Small intestine (tissue), 7 donors: Measurements from ENCODE around the gene STRADB. TPM values are rescaled to one million over a fixed set of nuclear protein-coding genes. Genes with fewer than 3 reads are reported as not detected.
"Not testable (repeated sequence)": the region's sequence is repeated elsewhere in the genome, so short reads cannot be mapped to it uniquely, and the experiment has no call there.

Source experiments
- DNase-seq, 2 donors: peaks; one replicate each; pipeline versions ENCODE4 v3.0.0 to v3.0.0-alpha.2; 2013
- FAIRE-seq: peaks from 2 replicates; lab custom pipeline; 2012; peaks lifted over from hg19 to GRCh38; lab: Jason Lieb, UNC
- H3K27ac ChIP-seq, 3 donors: one replicate each; pipeline ENCODE4 v1.5.1; 2013; ENCODE audit warnings: low read length in 2 of 3, mild to moderate bottlenecking in 2 of 3, control low read depth in 1 of 3, inconsistent platforms in 1 of 3, low read depth in 1 of 3, moderate library complexity in 1 of 3
- H3K27me3 ChIP-seq, 3 donors: one replicate each; pipeline ENCODE4 v1.6.1; 2013; ENCODE audit warnings: low read length in 3 of 3, inconsistent platforms in 1 of 3; ENCODE audit not compliant: control insufficient read depth in 3 of 3, insufficient read depth in 3 of 3
- H3K36me3 ChIP-seq, 3 donors: one replicate each; pipeline ENCODE4 v1.6.1; 2013; ENCODE audit warnings: low read length in 3 of 3, inconsistent platforms in 1 of 3, low read depth in 1 of 3, mild to moderate bottlenecking in 1 of 3, moderate library complexity in 1 of 3; ENCODE audit not compliant: control insufficient read depth in 3 of 3, insufficient read depth in 2 of 3
- H3K4me1 ChIP-seq, 3 donors: one replicate each; pipeline ENCODE4 v1.6.1; 2013; ENCODE audit warnings: low read length in 2 of 3, inconsistent platforms in 1 of 3, low read depth in 1 of 3, mild to moderate bottlenecking in 1 of 3, moderate library complexity in 1 of 3; ENCODE audit not compliant: control insufficient read depth in 3 of 3, insufficient read depth in 2 of 3
- H3K4me3 ChIP-seq, 3 donors: one replicate each; pipeline ENCODE4 v1.5.1; 2013; ENCODE audit warnings: low read length in 3 of 3, control low read depth in 1 of 3, inconsistent platforms in 1 of 3, low read depth in 1 of 3, mild to moderate bottlenecking in 1 of 3, moderate library complexity in 1 of 3
- H3K9me3 ChIP-seq, 2 donors: one replicate each; pipeline ENCODE4 v1.6.1; 2013; ENCODE audit warnings: low read depth in 1 of 2, low read length in 1 of 2; ENCODE audit not compliant: control insufficient read depth in 2 of 2, insufficient read depth in 1 of 2
- WGBS, 3 donors: extraction: QIAGEN DNeasy Blood & Tissue Kit; methylation state at CpG; one replicate each; pipeline ENCODE4 v1.1.7; 2013; 5-methylcytosine and 5-hydroxymethylcytosine counted together
- polyA plus RNA-seq, 4 donors: library from polyadenylated mRNA; stranded (reverse) in 3 of 4; unstranded in 1 of 4; fragments of 200-250 nt in 3 of 4; fragments of 120-200 nt in 1 of 4; gene quantifications; one replicate each; pipeline versions ENCODE4 v1.2.1 to v1.2.3, GENCODE V29; 2013
- donor health status: healthy with polysubstance abuse.
- donor health status: control.
- donor health status: control.
- donor health status: Bipolar disorder and iron deficiency.
- donor health status: healthy.

STRADB gene
- polyA plus RNA-seq, 4 donors, result 30.3 to 160 (median 97.6) TPM

- Histone ChIP-seq H3K36me3 (peaks cover 6 to 21% (median 11%) of the 10 kb centered on the region in 3 donors), H3K27ac (peak overlapping the region in 2 of 3 donors; percentile 59 to 62), H3K4me3 (no peak overlapping the region), H3K9me3 (no peaks in the 10 kb centered on the region), H3K4me1 (peaks cover 0 to 25% (median 12%) of the 10 kb centered on the region in 3 donors), H3K27me3 (no peaks in the 10 kb centered on the region)
- 52 to 73% (median 61%) methylated on average over 3 of the region's 3 CpGs for WGBS, 3 donors
- FAIRE-seq, result no peak
- peak; percentile 50 for DNase-seq
Observed at GRCh38 chr2:201466050-201466675, 14.6 kb downstream of the STRADB start.

GRCh38 chr2:201467666-201468065 is 16.1 kb downstream of the STRADB start:
- Histone ChIP-seq H3K4me3 (no peak overlapping the region), H3K27ac (no peak overlapping the region), H3K36me3 (peaks cover 6 to 20% (median 11%) of the 10 kb centered on the region in 3 donors), H3K4me1 (peaks cover 0 to 25% (median 11%) of the 10 kb centered on the region in 3 donors), H3K9me3 (no peaks in the 10 kb centered on the region), H3K27me3 (no peaks in the 10 kb centered on the region)
- DNase-seq, result no peak
- no peak for FAIRE-seq

- no peak for FAIRE-seq
- peaks cover 8 to 16% (median 9%) of the 10 kb centered on the region in 3 donors for H3K36me3 ChIP-seq
- no peaks in the 10 kb centered on the region for H3K9me3 ChIP-seq
- no peak for DNase-seq
- H3K27me3 ChIP-seq, result no peaks in the 10 kb centered on the region
- H3K4me3 ChIP-seq, result no peak overlapping the region
- H3K4me1 ChIP-seq, result peaks cover 0 to 6% (median 0%) of the 10 kb centered on the region in 3 donors
- 85 to 87% (median 86%) methylated on average over 9 of the region's 9 CpGs for WGBS, 3 donors
- H3K27ac ChIP-seq, result no peak overlapping the region
Observed at GRCh38 chr2:201470821-201471731, 19.5 kb downstream of the STRADB start.

GRCh38 chr2:201471732-201472393 is 20.3 kb downstream of the STRADB start:
- WGBS, 3 donors, result 62 to 82% (median 67%) methylated on average over 3 of the region's 3 CpGs
- Histone ChIP-seq H3K27me3 (no peaks in the 10 kb centered on the region), H3K27ac (no peak overlapping the region), H3K4me3 (no peak overlapping the region), H3K9me3 (no peaks in the 10 kb centered on the region), H3K4me1 (peaks cover 0 to 3% (median 0%) of the 10 kb centered on the region in 3 donors), H3K36me3 (peaks cover 9 to 16% (median 12%) of the 10 kb centered on the region in 3 donors)
- FAIRE-seq, result no peak
- no peak for DNase-seq

- Histone ChIP-seq H3K27me3 (no peaks in the 10 kb centered on the region), H3K9me3 (no peaks in the 10 kb centered on the region), H3K27ac (no peak overlapping the region), H3K4me3 (no peak overlapping the region), H3K4me1 (no peaks in the 10 kb centered on the region), H3K36me3 (peaks cover 9 to 13% (median 12%) of the 10 kb centered on the region in 3 donors)
- FAIRE-seq (no peak), DNase-seq (no peak)
- WGBS, 3 donors, result 66 to 76% (median 70%) methylated on average over 3 of the region's 3 CpGs
Observed at GRCh38 chr2:201472411-201472810, 20.9 kb downstream of the STRADB start.

GRCh38 chr2:201482543-201482942 is 31.0 kb downstream of the STRADB start:
- H3K36me3 ChIP-seq, result peaks cover 0 to 13% (median 9%) of the 10 kb centered on the region in 3 donors
- 90 to 98% (median 94%) methylated on average over 4 of the region's 4 CpGs for WGBS, 3 donors
- DNase-seq, result no peak
- H3K9me3 ChIP-seq, result peaks cover 0 to 3% of the 10 kb centered on the region in 2 donors
- no peak overlapping the region for H3K4me3 ChIP-seq
- FAIRE-seq, result no peak
- no peak overlapping the region for H3K27ac ChIP-seq
- H3K27me3 ChIP-seq, result no peaks in the 10 kb centered on the region
- H3K4me1 ChIP-seq, result no peaks in the 10 kb centered on the region

GRCh38 chr2:201483342-201483741 is 31.8 kb downstream of the STRADB start:
- Histone ChIP-seq H3K27ac (no peak overlapping the region), H3K4me1 (no peaks in the 10 kb centered on the region), H3K9me3 (peaks cover 0 to 3% of the 10 kb centered on the region in 2 donors), H3K36me3 (peaks cover 0 to 12% (median 7%) of the 10 kb centered on the region in 3 donors), H3K4me3 (no peak overlapping the region), H3K27me3 (no peaks in the 10 kb centered on the region)
- WGBS, 3 donors, result 0 to 67% (median 50%) methylated on average over 1 of the region's 1 CpG
- FAIRE-seq (no peak), DNase-seq (no peak)

- H3K4me3 ChIP-seq, H3K27ac ChIP-seq, H3K4me1 ChIP-seq, H3K27me3 ChIP-seq, DNase-seq, H3K36me3 ChIP-seq, FAIRE-seq, H3K9me3 ChIP-seq: not testable (repeated sequence)
- WGBS, 3 donors, result 90 to 94% (median 92%) methylated on average over 4 of the region's 4 CpGs
Observed at GRCh38 chr2:201483758-201484157, 32.2 kb downstream of the STRADB start.
